ENCODE results near the gene RUNDC1.

DNA sequence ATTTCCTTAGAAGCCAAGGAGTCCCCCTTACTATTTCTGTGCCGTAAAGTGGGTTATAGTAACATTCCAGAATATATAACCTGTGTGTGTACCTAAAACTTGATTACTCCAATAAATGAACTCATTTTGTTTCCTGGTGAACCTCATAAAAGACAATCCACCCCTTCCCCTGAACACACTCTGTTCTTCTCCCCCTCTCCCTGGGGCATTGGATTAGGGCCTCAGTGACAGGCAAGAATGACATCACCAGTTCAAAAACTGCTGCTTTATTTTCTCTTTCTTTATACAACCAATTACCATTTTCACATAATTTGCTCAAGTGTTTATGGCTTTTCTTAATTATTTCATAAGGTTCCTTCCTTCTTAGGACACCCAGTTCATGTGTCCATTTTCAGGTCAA is 33.6 kb upstream of the RUNDC1 start:
- TF ChIP-seq, protein P1, sequence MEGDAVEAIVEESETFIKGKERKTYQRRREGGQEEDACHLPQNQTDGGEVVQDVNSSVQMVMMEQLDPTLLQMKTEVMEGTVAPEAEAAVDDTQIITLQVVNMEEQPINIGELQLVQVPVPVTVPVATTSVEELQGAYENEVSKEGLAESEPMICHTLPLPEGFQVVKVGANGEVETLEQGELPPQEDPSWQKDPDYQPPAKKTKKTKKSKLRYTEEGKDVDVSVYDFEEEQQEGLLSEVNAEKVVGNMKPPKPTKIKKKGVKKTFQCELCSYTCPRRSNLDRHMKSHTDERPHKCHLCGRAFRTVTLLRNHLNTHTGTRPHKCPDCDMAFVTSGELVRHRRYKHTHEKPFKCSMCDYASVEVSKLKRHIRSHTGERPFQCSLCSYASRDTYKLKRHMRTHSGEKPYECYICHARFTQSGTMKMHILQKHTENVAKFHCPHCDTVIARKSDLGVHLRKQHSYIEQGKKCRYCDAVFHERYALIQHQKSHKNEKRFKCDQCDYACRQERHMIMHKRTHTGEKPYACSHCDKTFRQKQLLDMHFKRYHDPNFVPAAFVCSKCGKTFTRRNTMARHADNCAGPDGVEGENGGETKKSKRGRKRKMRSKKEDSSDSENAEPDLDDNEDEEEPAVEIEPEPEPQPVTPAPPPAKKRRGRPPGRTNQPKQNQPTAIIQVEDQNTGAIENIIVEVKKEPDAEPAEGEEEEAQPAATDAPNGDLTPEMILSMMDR (IDR thresholded peaks at IDR 0.05): no peak
- no peak for TF ChIP-seq POLR2A (IDR thresholded peaks at IDR 0.05)

Data from right lobe of liver (tissue), 4 donors.